Esophagus squamous epithelium (tissue), 5 donors: Measurements from ENCODE around the gene PLXND1. TPM values are rescaled to one million over a fixed set of nuclear protein-coding genes. Genes with fewer than 3 reads are reported as not detected.

Experiments used
- DNase-seq: peaks from one replicate; lab custom pipeline; 2025; lab: John Stamatoyannopoulos, UW
- H3K27ac ChIP-seq, 4 donors: fragments of 200-600 bp; sonication (generic); one replicate each; pipeline ENCODE4 v1.5.1; 2016 to 2019; ENCODE audit warnings: mild to moderate bottlenecking in 1 of 4
- H3K27me3 ChIP-seq, 4 donors: fragments of 200-600 bp; sonication (generic); 1 replicate in 3 of 4; 2 replicates in 1 of 4; pipeline versions ENCODE4 v1.5.1 to v1.6.0; 2017 to 2021; ENCODE audit warnings: antibody characterized with exemption in 1 of 4
- H3K36me3 ChIP-seq, 3 donors: fragments of 200-600 bp; sonication (generic); one replicate each; pipeline ENCODE4 v1.5.1; 2016 to 2019
- H3K4me1 ChIP-seq, 3 donors: fragments of 200-600 bp; sonication (generic); one replicate each; pipeline ENCODE4 v1.5.1; 2017 to 2019
- H3K4me3 ChIP-seq, 4 donors: fragments of 200-600 bp; sonication (generic); 1 replicate in 3 of 4; 2 replicates in 1 of 4; pipeline ENCODE4 v1.5.1; 2016 to 2019; ENCODE audit warnings: mild to moderate bottlenecking in 2 of 4, moderate library complexity in 1 of 4
- H3K9me3 ChIP-seq, 3 donors: fragments of 200-600 bp; sonication (generic); one replicate each; pipeline ENCODE4 v1.5.1; 2016 to 2019
- CTCF ChIP-seq, 6 experiments: fragments of 450-650 bp in 4 of 6; fragments of 200-600 bp in 2 of 6; sonication (generic) in 2 of 6; IDR thresholded peaks; one replicate each; pipeline ENCODE4 v1.5.1; 2016 to 2019; ENCODE audit warnings: antibody characterized with exemption in 6 of 6, mild to moderate bottlenecking in 4 of 6, moderate library complexity in 4 of 6
- POLR2A ChIP-seq, 4 donors: fragments of 450-650 bp; IDR thresholded peaks; one replicate each; pipeline ENCODE4 v1.6.1; 2017; ENCODE audit warnings: antibody characterized with exemption in 4 of 4, mild to moderate bottlenecking in 4 of 4, moderate library complexity in 3 of 4
- WGBS, 2 donors: methylation state at CpG; one replicate each; pipeline ENCODE4 v1.1.5; 2018; 5-methylcytosine and 5-hydroxymethylcytosine counted together
- intact Hi-C: fragments of 100-400 bp; cut with DNase I; formaldehyde crosslinking; loops from one replicate; pipeline ENCODE4 v1.15.0; 2022
- total RNA-seq, 4 donors: library from RNA; depleted of rRNA; stranded (reverse); fragments of >200 nt; gene quantifications; one replicate each; pipeline ENCODE4 v1.1.0, GENCODE V29; 2016
- donor health status: DM: yes; HTN: yes; CAD: no.

PLXND1 gene
- total RNA-seq, 4 donors from 2014 or later: 4.5 to 66.0 (median 24.4) TPM

DNA sequence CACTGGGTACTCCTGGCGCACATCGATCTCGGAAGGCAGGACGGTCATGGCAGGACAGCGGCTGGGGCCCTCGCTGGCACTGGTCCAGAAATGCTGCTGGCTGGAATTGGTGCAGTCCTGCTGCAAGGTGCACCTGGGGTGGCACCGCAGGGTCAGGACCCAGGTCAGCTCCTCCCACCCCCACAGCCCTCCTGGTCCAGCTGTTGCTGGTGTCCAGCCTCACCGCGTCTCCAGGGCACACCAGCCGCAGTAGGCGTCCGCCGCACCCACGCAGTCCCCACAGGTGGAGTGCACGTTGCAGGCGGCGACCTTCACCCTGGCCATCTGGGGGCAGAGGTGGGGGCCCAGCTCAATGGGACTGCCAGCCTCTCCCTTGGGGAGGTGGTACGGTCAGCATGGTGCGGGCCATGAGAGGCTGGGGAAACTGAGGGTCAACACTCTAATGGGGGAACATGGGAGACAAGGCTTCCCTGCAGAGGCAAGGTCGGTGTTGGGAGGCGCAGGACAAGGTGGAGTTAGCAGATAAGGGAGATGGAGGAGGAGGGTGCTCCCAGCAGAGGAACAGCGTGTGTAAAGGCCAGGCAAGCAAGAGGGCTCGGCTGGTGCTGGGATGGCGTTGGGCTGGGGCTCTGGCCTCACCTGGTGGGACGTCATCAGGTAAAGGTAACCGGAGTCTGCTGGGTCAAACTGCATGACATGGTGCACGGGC lies 20.4 kb downstream of the PLXND1 start:
- H3K27me3 ChIP-seq: no peaks in the 10 kb centered on the region
- no peak overlapping the region for H3K4me3 ChIP-seq
- H3K36me3 ChIP-seq: peaks cover 0 to 68% (median 8%) of the 10 kb centered on the region in 3 donors
- H3K27ac ChIP-seq: peak overlapping the region in 1 of 4 donors; percentile 53
- H3K9me3 ChIP-seq: no peaks in the 10 kb centered on the region
- TF ChIP-seq CTCF (IDR thresholded peaks at IDR 0.05): no peak
- TF ChIP-seq POLR2A (IDR thresholded peaks at IDR 0.05): no peak
- DNase-seq: no peak
- 94 to 99% methylated on average over 7 to 12 of the region's 27 CpGs for WGBS, 2 donors
- peaks cover 9 to 44% (median 31%) of the 10 kb centered on the region in 3 donors for H3K4me1 ChIP-seq
- intact Hi-C loops: no loop called here

GRCh38 chr3:129584631-129585030 lies 21.8 kb downstream of the PLXND1 start:
- TF ChIP-seq CTCF (IDR thresholded peaks at IDR 0.05) (no peak), POLR2A (IDR thresholded peaks at IDR 0.05) (no peak)
- Histone ChIP-seq H3K27ac (no peak overlapping the region), H3K4me3 (no peak overlapping the region), H3K36me3 (peaks cover 0 to 83% (median 8%) of the 10 kb centered on the region in 3 donors), H3K9me3 (no peaks in the 10 kb centered on the region), H3K27me3 (no peaks in the 10 kb centered on the region), H3K4me1 (peaks cover 9 to 30% (median 18%) of the 10 kb centered on the region in 3 donors)
- WGBS, 2 donors: 74 to 94% methylated on average over 3 of the region's 3 CpGs
- intact Hi-C loops: no loop called here
- DNase-seq: no peak

DNA sequence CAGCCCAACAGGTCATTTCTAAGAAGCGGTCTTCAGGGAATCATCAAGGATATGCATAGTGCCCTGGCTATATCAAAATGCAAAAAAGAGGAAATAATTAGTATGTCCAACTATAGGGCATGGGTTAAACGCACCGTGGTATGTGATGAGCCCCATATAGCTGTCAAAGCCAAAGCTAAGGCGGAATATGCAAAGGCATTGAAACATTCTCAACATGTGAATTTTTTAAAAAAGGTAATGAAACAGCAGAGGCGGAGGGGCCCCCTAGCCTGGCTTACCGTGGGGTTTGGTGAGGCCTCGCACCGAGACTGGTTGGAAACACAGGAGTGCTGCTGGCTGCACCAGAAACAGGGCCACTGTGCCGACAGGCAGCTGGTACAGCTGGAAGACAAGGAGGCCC lies 23.2 kb downstream of the PLXND1 start:
- H3K4me3 ChIP-seq: no peak overlapping the region
- peak overlapping the region in 1 of 4 donors; percentile 10 for H3K27ac ChIP-seq
- peaks cover 0 to 78% (median 8%) of the 10 kb centered on the region in 3 donors for H3K36me3 ChIP-seq
- peaks cover 9 to 29% (median 13%) of the 10 kb centered on the region in 3 donors for H3K4me1 ChIP-seq
- 81 to 82% methylated on average over 8 to 9 of the region's 9 CpGs for WGBS, 2 donors
- no peaks in the 10 kb centered on the region for H3K27me3 ChIP-seq
- intact Hi-C loops: no loop called here
- TF ChIP-seq CTCF (IDR thresholded peaks at IDR 0.05) (no peak), POLR2A (IDR thresholded peaks at IDR 0.05) (no peak)
- H3K9me3 ChIP-seq: no peaks in the 10 kb centered on the region
- DNase-seq: no peak

GRCh38 chr3:129582799-129583198 lies 23.7 kb downstream of the PLXND1 start:
- no peak overlapping the region for H3K27ac ChIP-seq
- H3K9me3 ChIP-seq: no peaks in the 10 kb centered on the region
- intact Hi-C loops: no loop called here
- H3K27me3 ChIP-seq: no peaks in the 10 kb centered on the region
- no peak overlapping the region for H3K4me3 ChIP-seq
- no peak for DNase-seq
- WGBS, 2 donors: 100% methylated on average over 2 of the region's 5 CpGs; no CpG with 5 or more reads in 1 of the 2 donors
- peaks cover 10 to 29% (median 14%) of the 10 kb centered on the region in 3 donors for H3K4me1 ChIP-seq
- H3K36me3 ChIP-seq: peaks cover 0 to 78% (median 8%) of the 10 kb centered on the region in 3 donors
- TF ChIP-seq POLR2A (IDR thresholded peaks at IDR 0.05) (no peak), CTCF (IDR thresholded peaks at IDR 0.05) (no peak)

DNA sequence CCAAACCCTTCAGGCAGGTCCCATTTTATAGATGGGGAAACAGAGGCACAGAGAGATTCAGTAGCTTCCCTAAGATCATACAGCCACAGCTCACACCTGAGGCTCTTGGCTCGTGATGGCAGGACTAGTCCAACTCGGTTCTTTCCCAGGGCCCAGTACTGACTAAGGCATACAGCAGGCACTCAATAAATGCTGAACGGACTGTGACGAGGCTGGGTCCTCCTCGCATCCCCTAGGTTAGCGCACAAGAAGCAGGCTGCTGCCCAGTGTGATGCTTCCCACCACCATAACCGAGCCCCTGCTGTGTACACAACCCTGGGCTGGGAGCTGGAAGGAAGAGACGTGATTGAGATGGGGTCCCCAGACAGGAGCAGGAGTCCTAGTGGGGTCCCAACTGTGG lies 24.9 kb downstream of the PLXND1 start:
- Histone ChIP-seq H3K4me3 (no peak overlapping the region), H3K4me1 (peaks cover 12 to 29% (median 20%) of the 10 kb centered on the region in 3 donors), H3K27me3 (no peaks in the 10 kb centered on the region), H3K36me3 (peaks cover 0 to 74% (median 8%) of the 10 kb centered on the region in 3 donors), H3K9me3 (no peaks in the 10 kb centered on the region), H3K27ac (no peak overlapping the region)
- intact Hi-C loops: no loop called here
- WGBS, 2 donors: 76 to 93% methylated on average over 3 to 5 of the region's 8 CpGs
- no peak for DNase-seq
- TF ChIP-seq CTCF (IDR thresholded peaks at IDR 0.05): no peak
